ENCODE data around the gene NOL7. TPM values are rescaled to one million over a fixed set of nuclear protein-coding genes. Genes with fewer than 3 reads are reported as not detected.

The NOL7 gene
- total and polyA plus RNA-seq, 7 experiments from 2014 or later = 49.1 to 145 (median 65.0) TPM

DNA sequence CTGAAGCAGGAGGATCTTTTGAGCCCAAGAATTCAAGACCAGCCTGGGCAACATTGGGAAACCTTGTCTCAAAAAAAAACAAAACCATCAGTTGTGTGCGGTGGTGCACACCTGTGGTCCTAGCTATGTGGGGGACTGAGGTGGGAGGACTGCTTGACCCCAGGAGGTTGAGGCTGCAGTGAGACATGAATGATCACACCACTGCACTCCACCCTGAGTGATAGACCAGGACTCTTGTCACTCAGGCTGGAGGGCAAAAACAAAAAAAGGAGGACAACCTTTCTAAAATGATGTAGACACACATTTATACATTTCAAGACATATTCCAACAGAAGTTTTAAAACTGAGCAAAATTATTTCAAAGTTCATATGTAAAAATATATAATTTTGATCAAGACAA lies 45.1 kb downstream of the NOL7 start:
- H3K36me3 Mint-ChIP-seq = peaks cover 0 to 12% (median 9%) of the 10 kb centered on the region in 5 donors
- CTCF ChIA-PET = interaction anchor here (0.6 kb wide), 1 partner anchor 51 kb away, joined by 3 read pairs; the partner anchor contains the start of gene RANBP9
- peaks cover 48 to 87% (median 77%) of the 10 kb centered on the region in 7 donors for H3K4me1 Mint-ChIP-seq
- DNase-seq = no peak
- intact Hi-C loops (cut with micrococcal nuclease) = loop anchor here in 1 of 2 donors (5.0 kb wide), 1 partner anchor 37 kb away; no protein-coding TSS in a partner anchor
- no peak overlapping the region for H3K4me3 ChIP-seq (ENCODE audit: low read length)
- H3K27me3 Mint-ChIP-seq = no peaks in the 10 kb centered on the region
- ATAC-seq = no peak
- peak overlapping the region in 2 of 10 donors; percentile 27 to 34 for H3K4me3 Mint-ChIP-seq
- H3K9me3 Mint-ChIP-seq = no peaks in the 10 kb centered on the region
- H3K9me3 ChIP-seq (ENCODE audit: control insufficient read depth in 2 of 3, low read length in 3 of 3) = no peaks in the 10 kb centered on the region
- H3K27me3 ChIP-seq (ENCODE audit: control insufficient read depth in 2 of 2, insufficient read depth in 2 of 2, low read length in 2 of 2) = no peaks in the 10 kb centered on the region
- POLR2A ChIA-PET = interaction anchor here (1.0 to 1.3 kb wide), 2 partner anchors 9 to 49 kb away, joined by 3 to 7 read pairs; no protein-coding TSS in a partner anchor
- H3K27ac Mint-ChIP-seq = peak overlapping the region in 4 of 9 donors; percentile 23 to 68 (median 42)
- peaks cover 5 to 34% of the 10 kb centered on the region in 2 donors for H3K4me1 ChIP-seq (ENCODE audit: control insufficient read depth in 2 of 2, insufficient read depth in 2 of 2, low read length in 2 of 2)
- H3K36me3 ChIP-seq (ENCODE audit: control insufficient read depth in 2 of 3, insufficient read depth in 3 of 3, low read length in 3 of 3) = peaks cover 0 to 8% (median 0%) of the 10 kb centered on the region in 3 experiments
- H3K27ac ChIP-seq (ENCODE audit: low read depth, low read length) = no peak overlapping the region

DNA sequence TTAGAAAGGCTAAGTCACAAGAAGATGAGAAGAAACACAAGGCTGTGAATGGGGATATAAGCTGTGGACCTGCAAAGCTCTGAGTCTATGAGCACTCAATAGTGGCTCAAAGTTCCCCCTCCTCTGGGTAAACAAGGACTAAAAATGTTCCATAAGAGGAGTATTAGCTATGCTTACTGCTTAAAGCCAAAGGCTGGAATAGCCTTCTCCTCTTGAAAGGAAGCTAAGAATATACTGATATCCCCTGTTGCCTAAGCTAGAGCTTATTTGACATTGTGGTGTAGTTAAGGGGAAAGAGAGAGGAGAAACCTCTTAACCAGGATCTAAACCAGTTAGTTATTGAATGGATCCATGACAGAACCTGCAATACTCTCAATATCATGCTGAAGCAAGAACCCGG lies 45.8 kb downstream of the NOL7 start:
- peak overlapping the region in 5 of 10 donors; percentile 2 to 37 (median 24) for H3K4me3 Mint-ChIP-seq
- intact Hi-C loops (cut with micrococcal nuclease) = loop anchor here in 1 of 2 donors (5.0 kb wide), 1 partner anchor 36 kb away; no protein-coding TSS in a partner anchor

DNA sequence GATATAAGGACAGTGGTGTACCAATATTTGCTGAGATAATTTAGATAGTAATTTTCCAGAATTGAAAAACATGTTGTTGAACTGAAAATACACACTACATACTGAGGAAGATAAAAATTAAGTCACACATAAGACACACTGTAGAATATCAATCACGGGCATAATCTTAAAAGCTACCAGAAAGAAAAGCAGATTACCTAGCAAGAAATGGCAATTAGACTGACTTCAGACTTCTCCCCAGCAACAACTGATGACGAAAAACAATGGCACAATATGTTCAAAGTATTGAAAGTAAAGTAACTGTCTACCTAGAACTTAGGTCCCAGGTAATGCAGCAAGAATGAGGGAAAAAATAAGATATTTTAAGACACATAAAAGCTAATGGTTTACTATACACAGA lies 46.5 kb downstream of the NOL7 start:
- POLR2A ChIA-PET = no interaction called here

More for the DNA sequence above, 45.8 kb downstream of the NOL7 start:
- Histone ChIP-seq H3K4me3 (ENCODE audit: low read length) (no peak overlapping the region), H3K9me3 (ENCODE audit: control insufficient read depth in 2 of 3, low read length in 3 of 3) (no peaks in the 10 kb centered on the region), H3K36me3 (ENCODE audit: control insufficient read depth in 2 of 3, insufficient read depth in 3 of 3, low read length in 3 of 3) (peaks cover 0 to 8% (median 0%) of the 10 kb centered on the region in 3 experiments), H3K27ac (ENCODE audit: low read depth, low read length) (no peak overlapping the region), H3K27me3 (ENCODE audit: control insufficient read depth in 2 of 2, insufficient read depth in 2 of 2, low read length in 2 of 2) (no peaks in the 10 kb centered on the region), H3K4me1 (ENCODE audit: control insufficient read depth in 2 of 2, insufficient read depth in 2 of 2, low read length in 2 of 2) (peaks cover 11 to 39% of the 10 kb centered on the region in 2 donors)
- Mint-ChIP-seq H3K36me3 (peaks cover 0 to 8% (median 6%) of the 10 kb centered on the region in 5 donors), H3K9me3 (no peaks in the 10 kb centered on the region), H3K27ac (peak overlapping the region in 2 of 9 donors; percentile 7 to 12), H3K4me1 (peaks cover 52 to 90% (median 83%) of the 10 kb centered on the region in 7 donors), H3K27me3 (no peaks in the 10 kb centered on the region)
- ATAC-seq (no peak), DNase-seq (no peak)
- ChIA-PET CTCF (interaction anchor here (0.6 kb wide), 1 partner anchor 51 kb away, joined by 3 read pairs; the partner anchor contains the start of gene RANBP9), POLR2A (interaction anchor here (1.0 to 1.3 kb wide), 2 partner anchors 9 to 48 kb away, joined by 3 to 7 read pairs; no protein-coding TSS in a partner anchor)

DNA sequence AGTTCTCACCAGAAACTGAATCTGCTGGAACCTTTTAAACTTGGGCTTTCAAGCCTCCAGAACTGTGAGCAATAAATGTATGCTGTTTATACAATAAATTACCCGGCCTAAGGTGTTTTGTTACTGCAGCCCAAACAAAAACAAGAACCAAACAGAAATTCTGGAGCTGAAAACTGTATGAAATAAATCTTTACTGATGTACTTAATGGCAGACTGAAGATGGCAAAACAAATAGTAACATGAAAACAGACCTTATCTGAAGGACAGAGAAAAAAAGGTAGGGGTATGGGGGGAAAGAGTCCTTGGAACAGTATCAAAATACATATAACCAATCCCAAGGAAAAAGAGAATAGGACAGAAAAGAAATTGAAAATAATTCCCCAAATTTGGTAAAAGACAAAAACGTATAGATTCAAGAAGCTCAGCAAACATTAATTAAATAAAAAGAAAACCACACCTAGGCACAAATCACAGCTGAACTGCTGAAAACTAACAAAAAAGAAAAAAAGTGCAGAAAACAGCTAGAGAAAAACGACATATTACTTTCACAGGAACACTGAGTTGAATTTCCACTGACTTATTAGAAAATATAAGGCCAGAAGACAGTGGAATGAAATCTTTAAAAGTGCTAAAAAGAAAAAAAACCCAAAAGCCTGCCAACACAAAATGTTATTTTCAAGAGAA lies 47.7 kb downstream of the NOL7 start:
- Histone ChIP-seq H3K27me3 (ENCODE audit: control insufficient read depth in 2 of 2, insufficient read depth in 2 of 2, low read length in 2 of 2) (no peaks in the 10 kb centered on the region), H3K4me3 (ENCODE audit: low read length) (no peak overlapping the region), H3K36me3 (ENCODE audit: control insufficient read depth in 2 of 3, insufficient read depth in 3 of 3, low read length in 3 of 3) (no peaks in the 10 kb centered on the region), H3K4me1 (ENCODE audit: control insufficient read depth in 2 of 2, insufficient read depth in 2 of 2, low read length in 2 of 2) (peaks cover 27 to 50% of the 10 kb centered on the region in 2 donors), H3K9me3 (ENCODE audit: control insufficient read depth in 2 of 3, low read length in 3 of 3) (no peaks in the 10 kb centered on the region), H3K27ac (ENCODE audit: low read depth, low read length) (no peak overlapping the region)
- H3K27ac Mint-ChIP-seq = peak overlapping the region in 3 of 9 donors; percentile 34 to 62 (median 45)
- H3K9me3 Mint-ChIP-seq = no peaks in the 10 kb centered on the region
- ATAC-seq (no peak), DNase-seq (no peak)
- H3K27me3 Mint-ChIP-seq = no peaks in the 10 kb centered on the region
- ChIA-PET POLR2A (no interaction called here), CTCF (no interaction called here)
- peak overlapping the region in 6 of 10 donors; percentile 2 to 61 (median 28) for H3K4me3 Mint-ChIP-seq
- peaks cover 65 to 95% (median 92%) of the 10 kb centered on the region in 7 donors for H3K4me1 Mint-ChIP-seq
- H3K36me3 Mint-ChIP-seq = peaks cover 0 to 3% (median 0%) of the 10 kb centered on the region in 5 donors
- intact Hi-C loops (cut with micrococcal nuclease) = loop anchor here (1.0 to 5.0 kb wide), 3 partner anchors 11 to 35 kb away; no protein-coding TSS in a partner anchor

More for the DNA sequence above, 46.5 kb downstream of the NOL7 start:
- peak overlapping the region in 2 of 9 donors; percentile 14 to 18 for H3K27ac Mint-ChIP-seq
- H3K36me3 ChIP-seq (ENCODE audit: control insufficient read depth in 2 of 3, insufficient read depth in 3 of 3, low read length in 3 of 3) = peaks cover 0 to 5% (median 0%) of the 10 kb centered on the region in 3 experiments
- ATAC-seq = no peak
- no peaks in the 10 kb centered on the region for H3K27me3 ChIP-seq (ENCODE audit: control insufficient read depth in 2 of 2, insufficient read depth in 2 of 2, low read length in 2 of 2)
- peaks cover 0 to 5% (median 2%) of the 10 kb centered on the region in 5 donors for H3K36me3 Mint-ChIP-seq
- H3K4me3 ChIP-seq (ENCODE audit: low read length) = no peak overlapping the region
- peak overlapping the region in 6 of 10 donors; percentile 5 to 44 (median 26) for H3K4me3 Mint-ChIP-seq
- CTCF ChIA-PET = no interaction called here
- no peak for DNase-seq
- H3K27ac ChIP-seq (ENCODE audit: low read depth, low read length) = no peak overlapping the region
- H3K9me3 ChIP-seq (ENCODE audit: control insufficient read depth in 2 of 3, low read length in 3 of 3) = no peaks in the 10 kb centered on the region
- H3K4me1 ChIP-seq (ENCODE audit: control insufficient read depth in 2 of 2, insufficient read depth in 2 of 2, low read length in 2 of 2) = peaks cover 18 to 43% of the 10 kb centered on the region in 2 donors
- intact Hi-C loops (cut with micrococcal nuclease) = loop anchor here (2.0 to 5.0 kb wide), 2 partner anchors 15 to 36 kb away; no protein-coding TSS in a partner anchor
- H3K9me3 Mint-ChIP-seq = no peaks in the 10 kb centered on the region
- H3K4me1 Mint-ChIP-seq = peaks cover 57 to 93% (median 85%) of the 10 kb centered on the region in 7 donors
- no peaks in the 10 kb centered on the region for H3K27me3 Mint-ChIP-seq

DNA sequence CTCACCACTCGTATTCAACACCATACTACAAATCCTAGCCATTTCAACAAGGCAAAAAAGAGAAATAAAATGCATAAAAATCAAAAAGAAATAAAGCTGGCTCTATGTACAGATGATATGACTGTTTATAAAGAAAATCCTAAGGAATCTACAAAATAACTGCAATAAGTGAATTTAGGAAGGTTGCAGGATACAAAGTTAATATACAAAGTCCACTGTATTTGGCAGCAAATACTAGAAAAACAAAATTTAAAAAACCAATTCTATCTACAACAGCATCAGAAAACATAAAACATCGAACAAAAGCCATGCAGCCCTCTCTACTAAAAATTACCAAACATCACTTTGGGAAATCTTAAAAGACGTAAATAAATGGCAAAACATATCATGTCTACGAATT lies 48.9 kb downstream of the NOL7 start:
- no peak overlapping the region for H3K4me3 ChIP-seq (ENCODE audit: low read length)
- peaks cover 0 to 6% (median 1%) of the 10 kb centered on the region in 5 donors for H3K36me3 Mint-ChIP-seq
- intact Hi-C loops (cut with micrococcal nuclease) = loop anchor here (1.0 to 5.0 kb wide), 3 partner anchors 9 to 33 kb away; no protein-coding TSS in a partner anchor
- ChIA-PET CTCF (no interaction called here), POLR2A (interaction anchor here (0.6 kb wide), 1 partner anchor 48 kb away, joined by 3 read pairs; the partner anchor contains the start of gene RANBP9)
- H3K27me3 ChIP-seq (ENCODE audit: control insufficient read depth in 2 of 2, insufficient read depth in 2 of 2, low read length in 2 of 2) = no peaks in the 10 kb centered on the region
- peak overlapping the region in 2 of 9 donors; percentile 37 to 63 for H3K27ac Mint-ChIP-seq
- no peaks in the 10 kb centered on the region for H3K9me3 ChIP-seq (ENCODE audit: control insufficient read depth in 2 of 3, low read length in 3 of 3)
- no peak overlapping the region for H3K27ac ChIP-seq (ENCODE audit: low read depth, low read length)
- H3K36me3 ChIP-seq (ENCODE audit: control insufficient read depth in 2 of 3, insufficient read depth in 3 of 3, low read length in 3 of 3) = no peaks in the 10 kb centered on the region
- H3K4me3 Mint-ChIP-seq = peak overlapping the region in 8 of 10 donors; percentile 5 to 54 (median 36)
- DNase-seq (no peak), ATAC-seq (no peak)
- peaks cover 72 to 100% (median 98%) of the 10 kb centered on the region in 7 donors for H3K4me1 Mint-ChIP-seq
- peaks cover 27 to 48% of the 10 kb centered on the region in 2 donors for H3K4me1 ChIP-seq (ENCODE audit: control insufficient read depth in 2 of 2, insufficient read depth in 2 of 2, low read length in 2 of 2)
- peaks cover 0 to 3% (median 0%) of the 10 kb centered on the region in 11 donors for H3K9me3 Mint-ChIP-seq
- no peaks in the 10 kb centered on the region for H3K27me3 Mint-ChIP-seq

DNA sequence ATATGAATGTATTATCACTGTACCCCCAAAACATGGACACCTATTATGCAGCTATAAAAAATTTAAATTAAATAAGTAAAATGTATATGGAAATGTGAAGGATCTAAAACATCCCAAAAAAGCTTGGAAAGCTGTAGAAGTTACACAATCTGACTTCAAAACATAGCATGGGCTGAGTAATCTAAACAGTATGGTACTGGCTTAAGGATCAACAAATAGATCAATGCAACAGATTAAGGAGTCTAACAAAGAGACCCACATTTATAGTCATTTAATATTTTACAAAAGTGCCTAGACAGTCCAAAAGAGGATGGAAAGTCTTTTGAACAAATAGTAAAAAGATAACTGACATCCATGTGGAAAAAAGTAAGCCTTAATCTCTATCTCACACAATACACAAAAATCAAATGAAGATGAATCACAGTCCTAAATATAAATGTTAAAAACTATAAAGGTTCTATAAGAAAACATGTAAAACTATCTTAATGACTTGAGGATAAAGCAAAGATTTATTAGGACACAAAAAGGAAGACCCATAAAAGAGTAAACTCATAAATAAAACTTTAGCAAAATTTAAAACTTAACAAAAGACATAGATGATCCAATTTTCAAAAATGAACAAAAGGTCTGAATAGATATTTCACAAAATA lies 49.7 kb downstream of the NOL7 start:
- intact Hi-C loops (cut with micrococcal nuclease) = loop anchor here in 1 of 2 donors (5.0 kb wide), 1 partner anchor 32 kb away; no protein-coding TSS in a partner anchor

More for the DNA sequence above, 49.7 kb downstream of the NOL7 start:
- no peaks in the 10 kb centered on the region for H3K27me3 ChIP-seq (ENCODE audit: control insufficient read depth in 2 of 2, insufficient read depth in 2 of 2, low read length in 2 of 2)
- peaks cover 27 to 47% of the 10 kb centered on the region in 2 donors for H3K4me1 ChIP-seq (ENCODE audit: control insufficient read depth in 2 of 2, insufficient read depth in 2 of 2, low read length in 2 of 2)
- peak overlapping the region in 2 of 9 donors; percentile 20 to 25 for H3K27ac Mint-ChIP-seq
- POLR2A ChIA-PET = interaction anchor here (0.6 to 0.8 kb wide), 2 partner anchors 25 to 47 kb away, joined by 3 read pairs; partner anchors contain the start of gene RANBP9
- H3K36me3 Mint-ChIP-seq = peaks cover 0 to 10% (median 5%) of the 10 kb centered on the region in 5 donors
- peaks cover 75 to 100% (median 96%) of the 10 kb centered on the region in 7 donors for H3K4me1 Mint-ChIP-seq
- no peaks in the 10 kb centered on the region for H3K27me3 Mint-ChIP-seq
- H3K27ac ChIP-seq (ENCODE audit: low read depth, low read length) = no peak overlapping the region
- H3K4me3 Mint-ChIP-seq = peak overlapping the region in 5 of 10 donors; percentile 12 to 41 (median 22)
- no peak for DNase-seq
- H3K36me3 ChIP-seq (ENCODE audit: control insufficient read depth in 2 of 3, insufficient read depth in 3 of 3, low read length in 3 of 3) = no peaks in the 10 kb centered on the region
- H3K4me3 ChIP-seq (ENCODE audit: low read length) = no peak overlapping the region
- H3K9me3 ChIP-seq (ENCODE audit: control insufficient read depth in 2 of 3, low read length in 3 of 3) = no peaks in the 10 kb centered on the region
- CTCF ChIA-PET = no interaction called here
- ATAC-seq = no peak
- peaks cover 0 to 10% (median 0%) of the 10 kb centered on the region in 11 donors for H3K9me3 Mint-ChIP-seq
